SK-N-MC (cell line): Measurements from ENCODE around the gene HAUS6.

Source experiments
- EZH2 ChIP-seq: fragments of 200-600 bp; sonication (generic); IDR thresholded peaks from one replicate; pipeline ENCODE4 v1.6.1; 2017; ENCODE audit warnings: antibody characterized with exemption
- FOXP2 ChIP-seq: optimal IDR thresholded peaks from 2 replicates; pipeline ENCODE3; 2011; ENCODE audit warnings: mild to moderate bottlenecking, moderate library complexity; ENCODE audit not compliant: insufficient read depth; ENCODE audit errors: extremely low read length, control extremely low read depth
- POLR2AphosphoS5 ChIP-seq: IDR thresholded peaks from 2 replicates; pipeline ENCODE4 v1.6.1; 2012; ENCODE audit warnings: mild to moderate bottlenecking, low read depth, low read length, borderline replicate concordance

DNA sequence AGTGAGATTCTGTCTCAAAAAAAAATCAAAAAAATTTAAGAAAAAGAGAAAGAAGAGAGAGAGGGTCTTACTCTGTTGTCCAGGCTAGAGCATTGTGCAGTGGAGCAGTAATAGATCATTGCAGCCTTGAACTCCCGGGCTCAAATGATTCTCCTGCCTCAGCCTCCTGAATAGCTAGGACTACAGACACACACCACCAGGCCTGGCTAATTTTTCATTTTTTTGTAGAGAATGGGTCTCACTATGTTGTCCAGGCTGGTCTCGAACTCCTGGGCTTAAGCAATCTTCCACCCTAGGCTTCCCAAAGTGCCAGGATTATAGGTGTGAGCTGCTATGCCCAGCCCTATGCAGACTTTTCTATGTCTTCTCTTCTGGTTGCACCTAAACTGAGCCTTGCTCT lies 28.5 kb downstream of the HAUS6 start:
- TF ChIP-seq EZH2 (no peak), POLR2AphosphoS5 (no peak), FOXP2 (no peak)
